ENCODE results near the gene USP54.

DNA sequence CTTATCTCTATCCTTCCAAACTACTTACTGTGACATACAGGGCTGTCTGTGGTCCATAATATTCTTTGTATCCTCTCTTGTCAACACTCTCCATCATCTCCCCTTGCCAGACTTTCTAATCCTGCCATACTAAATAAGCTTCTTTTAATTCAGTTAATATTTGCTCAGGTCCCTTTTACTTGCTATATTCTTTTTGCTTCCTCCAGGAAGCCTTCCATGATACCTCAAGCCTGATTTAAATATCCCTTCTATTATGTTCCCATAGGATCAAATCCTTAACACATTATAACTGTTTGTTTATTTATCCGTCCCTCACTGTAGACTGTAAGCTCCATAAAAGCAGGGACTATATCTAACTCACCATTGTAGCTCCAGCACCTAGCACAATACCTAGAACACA lies 88.1 kb downstream of the USP54 start:
- TF ChIP-seq, protein P1, sequence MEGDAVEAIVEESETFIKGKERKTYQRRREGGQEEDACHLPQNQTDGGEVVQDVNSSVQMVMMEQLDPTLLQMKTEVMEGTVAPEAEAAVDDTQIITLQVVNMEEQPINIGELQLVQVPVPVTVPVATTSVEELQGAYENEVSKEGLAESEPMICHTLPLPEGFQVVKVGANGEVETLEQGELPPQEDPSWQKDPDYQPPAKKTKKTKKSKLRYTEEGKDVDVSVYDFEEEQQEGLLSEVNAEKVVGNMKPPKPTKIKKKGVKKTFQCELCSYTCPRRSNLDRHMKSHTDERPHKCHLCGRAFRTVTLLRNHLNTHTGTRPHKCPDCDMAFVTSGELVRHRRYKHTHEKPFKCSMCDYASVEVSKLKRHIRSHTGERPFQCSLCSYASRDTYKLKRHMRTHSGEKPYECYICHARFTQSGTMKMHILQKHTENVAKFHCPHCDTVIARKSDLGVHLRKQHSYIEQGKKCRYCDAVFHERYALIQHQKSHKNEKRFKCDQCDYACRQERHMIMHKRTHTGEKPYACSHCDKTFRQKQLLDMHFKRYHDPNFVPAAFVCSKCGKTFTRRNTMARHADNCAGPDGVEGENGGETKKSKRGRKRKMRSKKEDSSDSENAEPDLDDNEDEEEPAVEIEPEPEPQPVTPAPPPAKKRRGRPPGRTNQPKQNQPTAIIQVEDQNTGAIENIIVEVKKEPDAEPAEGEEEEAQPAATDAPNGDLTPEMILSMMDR (IDR thresholded peaks at IDR 0.05): no peak
- no peak for TF ChIP-seq POLR2A (IDR thresholded peaks at IDR 0.05)

Data from esophagus squamous epithelium (tissue), 4 donors.